K562 (cell line): ENCODE results near the gene LAX1. TPM values are rescaled to one million over a fixed set of nuclear protein-coding genes. Genes with fewer than 3 reads are reported as not detected.

Experiments
- ATAC-seq: fragments of 200-7000 bp; cut with Tn5 transposase; 3 replicates; pipeline ENCODE4 v1.9.1; 2020; ENCODE audit warnings: moderate library complexity
- BruUV-seq: library from RNA; stranded (reverse); fragments of 400-500 nt; replicated peaks from 2 replicates; lab custom pipeline; 2021; lab: Mats Ljungman, UMichigan
- CTCF ChIA-PET: fragments of 300-600 bp; formaldehyde crosslinking; extraction: SDS; loops from one replicate; lab custom pipeline; 2021; ENCODE audit warnings: low intra/inter-chr PET ratio; lab: Yijun Ruan, JAX
- POLR2A ChIA-PET: fragments of 300-600, 350-650 bp; sonication (Branson Sonifier 250); formaldehyde crosslinking; extraction: SDS; loops from one replicate; lab custom pipeline; 2021; ENCODE audit warnings: antibody characterized with exemption, inconsistent platforms; lab: Yijun Ruan, JAX
- DNase-seq, 4 experiments: peaks; one replicate each; pipeline versions ENCODE4 v3.0.0 to v3.0.0-alpha.2; 2011 to 2018; ENCODE audit warnings: low spot score in 3 of 4, mixed read lengths in 3 of 4; ENCODE audit errors: extremely low read depth in 1 of 4
- FAIRE-seq: peaks from 2 replicates; lab custom pipeline; 2011; peaks lifted over from hg19 to GRCh38; lab: Jason Lieb, UNC
- H2AFZ ChIP-seq: 2 replicates; pipeline ENCODE4 v1.6.0; 2011; ENCODE audit warnings: low read depth, low read length, control low read depth, inconsistent platforms
- H3K27ac ChIP-seq: fragments of 200-600 bp; 3 replicates; pipeline ENCODE4 v1.8.0; 2011; ENCODE audit warnings: low read depth, mild to moderate bottlenecking, control low read depth, inconsistent platforms, low read length, moderate library complexity, mixed read lengths; ENCODE audit errors: extremely low read depth
- H3K27me3 ChIP-seq, 2 experiments: fragments of 300-600 bp in 1 of 2; 2 replicates in 1 of 2; 3 replicates in 1 of 2; pipeline versions ENCODE4 v1.6.0 to v1.8.0; 2011; ENCODE audit warnings: inconsistent platforms in 2 of 2, low read length in 2 of 2, mild to moderate bottlenecking in 1 of 2, mixed read lengths in 1 of 2, moderate library complexity in 1 of 2; ENCODE audit not compliant: control insufficient read depth in 2 of 2, insufficient read depth in 2 of 2
- H3K36me3 ChIP-seq: fragments of 300-600 bp; 3 replicates; pipeline ENCODE4 v1.8.0; 2011; ENCODE audit warnings: mild to moderate bottlenecking, low read length, inconsistent platforms; ENCODE audit not compliant: control insufficient read depth, insufficient read depth
- H3K4me1 ChIP-seq, 2 experiments: fragments of 200-600 bp in 1 of 2; replicated peaks in 1 of 2; 2 replicates in 1 of 2; 3 replicates in 1 of 2; pipeline versions ENCODE4 v1.5.1 to v1.8.0; 2011; ENCODE audit warnings: inconsistent platforms in 2 of 2, low read length in 2 of 2, mild to moderate bottlenecking in 1 of 2, mixed read lengths in 1 of 2, moderate library complexity in 1 of 2; ENCODE audit not compliant: control insufficient read depth in 2 of 2, insufficient read depth in 2 of 2
- H3K4me2 ChIP-seq: 2 replicates; pipeline ENCODE4 v1.6.1; 2011; ENCODE audit warnings: low read length, control low read depth, inconsistent platforms, mixed read lengths; ENCODE audit not compliant: insufficient read depth
- H3K4me3 ChIP-seq: fragments of 200-600 bp; sonication (generic), shearing (Covaris generic); 2 replicates; pipeline ENCODE4 v1.5.1; 2016; ENCODE audit warnings: control low read depth, inconsistent platforms
- H3K79me2 ChIP-seq: fragments of 200-600 bp; 3 replicates; pipeline ENCODE4 v1.8.0; 2011; ENCODE audit warnings: low read length, inconsistent platforms; ENCODE audit not compliant: control insufficient read depth, insufficient read depth
- H3K9ac ChIP-seq, 2 experiments: 2 replicates each; pipeline versions ENCODE4 v1.6.0 to v1.6.1; 2011; ENCODE audit warnings: low read depth in 2 of 2, low read length in 2 of 2, control low read depth in 1 of 2, inconsistent platforms in 1 of 2, mild to moderate bottlenecking in 1 of 2, mixed read lengths in 1 of 2; ENCODE audit not compliant: insufficient read depth in 1 of 2
- H3K9me1 ChIP-seq: one replicate; pipeline ENCODE4 v1.6.0; 2011; ENCODE audit warnings: inconsistent platforms, mild to moderate bottlenecking, low read length, moderate library complexity; ENCODE audit not compliant: control insufficient read depth, insufficient read depth
- H3K9me3 ChIP-seq: replicated peaks from 2 replicates; pipeline ENCODE4 v1.5.1; 2011; ENCODE audit warnings: low read depth, low read length, inconsistent platforms; ENCODE audit not compliant: control insufficient read depth, insufficient read depth
- H4K20me1 ChIP-seq: replicated peaks from 2 replicates; pipeline ENCODE4 v1.6.1; 2011; ENCODE audit warnings: low read length, inconsistent platforms, mixed read lengths; ENCODE audit not compliant: control insufficient read depth, insufficient read depth
- ARHGAP35 ChIP-seq: fragments of 450-650 bp; IDR thresholded peaks from 2 replicates; pipeline ENCODE4 v1.6.1; 2018; ENCODE audit not compliant: partially characterized antibody
- C11orf30 ChIP-seq: fragments of 450-650 bp; IDR thresholded peaks from 2 replicates; pipeline ENCODE4 v1.6.1; 2016; ENCODE audit warnings: low read depth, mild to moderate bottlenecking
- CHD2 ChIP-seq: IDR thresholded peaks from 2 replicates; pipeline ENCODE4 v1.6.1; 2011; ENCODE audit warnings: low read depth, low read length
- CREB5 ChIP-seq: fragments of 250-450 bp; sonication (Bioruptor Pico); IDR thresholded peaks from 2 replicates; pipeline ENCODE4 v1.5.0; 2020; ENCODE audit warnings: mild to moderate bottlenecking
- FOXJ2 ChIP-seq: fragments of 200-800 bp; sonication (Bioruptor generic); IDR thresholded peaks from 2 replicates; pipeline ENCODE4 v1.6.1; 2016; ENCODE audit warnings: missing genetic modification characterization, missing compliant biosample characterization
- HDAC2 ChIP-seq: fragments of 450-650 bp; IDR thresholded peaks from 2 replicates; pipeline ENCODE4 v1.6.1; 2016; ENCODE audit warnings: mild to moderate bottlenecking
- NFE2 ChIP-seq: IDR thresholded peaks from 2 replicates; pipeline ENCODE4 v1.6.1; 2014; ENCODE audit warnings: antibody characterized with exemption, low read depth
- THRA ChIP-seq: fragments of 450-650 bp; IDR thresholded peaks from 2 replicates; pipeline ENCODE4 v1.6.1; 2017; ENCODE audit warnings: mild to moderate bottlenecking, moderate library complexity
- ZFP36 ChIP-seq: fragments of 150-350 bp; IDR thresholded peaks from 2 replicates; pipeline ENCODE4 v1.6.1; 2018; ENCODE audit warnings: low read length, low read depth; ENCODE audit not compliant: partially characterized antibody
- ZMIZ1 ChIP-seq, 2 experiments: fragments of 150-350 bp in 1 of 2; IDR thresholded peaks; 2 replicates each; pipeline ENCODE4 v1.6.1; 2012 to 2016; ENCODE audit warnings: low read depth in 2 of 2, low read length in 2 of 2, mild to moderate bottlenecking in 1 of 2, moderate library complexity in 1 of 2
- ZNF174 ChIP-seq: fragments of 250-450 bp; sonication (Bioruptor Pico); IDR thresholded peaks from 2 replicates; pipeline ENCODE4 v1.4.0; 2020; ENCODE audit warnings: mild to moderate bottlenecking
- ZNF280B ChIP-seq: fragments of 250-450 bp; sonication (Bioruptor Pico); IDR thresholded peaks from 2 replicates; pipeline ENCODE4 v1.5.1; 2021; ENCODE audit warnings: mild to moderate bottlenecking
- ZNF3 ChIP-seq: fragments of 250-450 bp; sonication (Bioruptor Pico); IDR thresholded peaks from 2 replicates; pipeline ENCODE4 v1.5.0; 2021; ENCODE audit warnings: mild to moderate bottlenecking, moderate library complexity
- ZNF398 ChIP-seq: fragments of 250-450 bp; sonication (Bioruptor Pico); IDR thresholded peaks from 2 replicates; pipeline ENCODE4 v1.8.0; 2021; ENCODE audit warnings: moderate library complexity, mild to moderate bottlenecking, inconsistent platforms
- WGBS: fragments of 100-300 bp; shearing (Covaris generic); methylation state at CpG from one replicate; pipeline ENCODE4 v1.1.6; 2016; ENCODE audit warnings: low coverage, mixed read lengths; ENCODE audit not compliant: insufficient coverage; ENCODE audit errors: missing lambda C conversion rate; 5-methylcytosine and 5-hydroxymethylcytosine counted together
- in situ Hi-C: fragments of 300-500 bp; cut with MboI; formaldehyde crosslinking; loops from 4 replicates; pipeline ENCODE4 v1.15.0; 2018; ENCODE audit warnings: inconsistent platforms, mixed read lengths
- intact Hi-C: fragments of 100-400 bp; cut with micrococcal nuclease; formaldehyde crosslinking; loops from 2 replicates; pipeline ENCODE4 v1.14.2; 2022
- polyA plus RNA-seq, 8 experiments: library from polyadenylated mRNA; depleted of rRNA in 4 of 8; stranded (reverse) in 5 of 8; unstranded in 3 of 8; fragments of >200 nt; fragmentation: Nextera tagmentation in 2 of 8; fragmentation: Illumina TruSeq in 1 of 8; extraction: Ambion mirVana in 2 of 8; extraction: Trizol in 1 of 8; gene quantifications; 2 replicates each; pipeline versions ENCODE4 v1.2.1 to v1.2.3, GENCODE V29; 2011 to 2014; ENCODE audit warnings: inconsistent platforms in 1 of 8, missing spikeins in 1 of 8
- total RNA-seq, 7 experiments: library from RNA; depleted of rRNA in 6 of 7; stranded (reverse); fragments of >200 nt in 6 of 7; fragmentation: Illumina TruSeq in 2 of 7; extraction: Trizol in 2 of 7; gene quantifications; 2 replicates each; pipeline versions ENCODE4 v1.2.1 to v1.2.3, GENCODE V29; 2011 to 2021; ENCODE audit warnings: low replicate concordance in 1 of 7

LAX1 gene
- total and polyA plus RNA-seq, 9 of the 15 experiments (the other 6 are each of a cell fraction or from before 2014, with no cell fraction given): not detected

GRCh38 chr1:203772836-203773235 lies 7.9 kb downstream of the LAX1 start:
- Histone ChIP-seq H4K20me1 (no peaks in the 10 kb centered on the region), H3K4me3 (no peak overlapping the region), H3K9me1 (no peaks in the 10 kb centered on the region), H3K9me3 (no peaks in the 10 kb centered on the region), H2AFZ (no peak overlapping the region), H3K9ac (no peak overlapping the region), H3K79me2 (no peaks in the 10 kb centered on the region), H3K4me1 (no peaks in the 10 kb centered on the region; a peak in 1 of 5 replicates), H3K27me3 (peaks cover 37 to 41% of the 10 kb centered on the region in 2 experiments), H3K27ac (no peak overlapping the region), H3K36me3 (no peaks in the 10 kb centered on the region), H3K4me2 (no peak overlapping the region)
- ChIA-PET POLR2A (no interaction called here), CTCF (no interaction called here)
- ATAC-seq (no peak), FAIRE-seq (no peak), DNase-seq (no peak)
- in situ Hi-C loops (no loop called here), intact Hi-C loops (loop anchor here (10.0 kb wide), 1 partner anchor 148 kb away; the partner anchor contains the start of gene ATP2B4)
- 0% methylated on average over 1 of the region's 1 CpG for WGBS
- BruUV-seq: no TSS peak
- TF ChIP-seq ZMIZ1 (IDR thresholded peaks at IDR 0.05; ENCODE audit: low read depth in 2 of 2, low read length in 2 of 2) (no peak), THRA (no peak), HDAC2 (no peak), ARHGAP35 (no peak), ZNF174 (no peak), ZNF3 (CRISPR knock-in tag) (no peak), CREB5 (no peak), ZFP36 (no peak), ZNF280B (no peak), NFE2 (no peak), FOXJ2 (tag) (no peak), CHD2 (no peak), ZNF398 (CRISPR knock-in tag) (no peak), C11orf30 (no peak)
